OCI-M2 (cell line): ENCODE results near the gene SLC46A1.
"Not testable (repeated sequence)": the region's sequence is repeated elsewhere in the genome, so short reads cannot be mapped to it uniquely, and the experiment has no call there.

Experiments used
- DNase-seq: peaks from one replicate; lab custom pipeline; 2025; ENCODE audit not compliant: unreplicated experiment; lab: John Stamatoyannopoulos, UW

The SLC46A1 gene

DNA sequence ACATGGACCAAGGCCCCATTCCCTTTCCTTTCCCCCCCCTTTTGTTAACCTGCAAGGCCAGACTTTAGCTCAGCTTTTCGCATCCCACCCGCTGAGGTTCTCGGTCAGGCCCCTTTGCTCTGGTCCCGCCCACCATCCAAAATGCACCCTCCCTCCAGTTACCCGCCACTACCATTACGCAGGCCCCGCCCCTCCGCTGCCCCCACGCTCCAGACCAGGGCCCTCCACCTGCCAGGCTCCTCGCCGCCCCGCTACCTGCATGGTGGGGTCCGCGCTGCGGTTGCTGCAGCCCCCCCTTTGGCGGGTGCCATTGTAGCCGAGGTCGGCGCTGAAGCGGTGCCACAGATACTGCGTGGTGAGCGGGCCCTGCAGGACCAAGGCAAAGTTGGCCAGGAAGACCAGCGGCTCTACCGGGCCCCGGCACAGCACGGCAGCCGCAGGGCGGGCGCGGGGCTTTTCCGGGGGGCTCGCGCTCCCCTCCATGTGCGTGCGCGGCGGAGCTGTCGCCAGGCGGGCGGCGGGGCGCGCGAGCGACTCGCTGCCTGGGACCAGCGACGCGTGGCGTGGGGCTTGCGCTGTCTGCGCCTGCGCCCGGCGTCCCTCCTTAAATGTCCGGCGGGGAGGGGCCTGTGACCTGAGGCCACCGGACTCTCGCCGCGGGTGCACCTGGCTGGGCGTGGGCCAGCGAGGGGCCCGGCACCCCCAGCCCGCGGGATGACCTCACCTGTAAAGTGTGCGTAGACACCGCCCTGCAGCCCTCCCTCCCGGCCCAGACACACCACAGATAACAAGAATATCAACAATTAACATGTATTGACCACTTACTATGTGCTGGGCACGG, at the start of gene SLC46A1:
TSS of gene SLC46A1 (minus strand) at position 581 of the 841 bp plus-strand sequence. CDS start at position 483, 98 bp downstream.
- DNase-seq: no peak

DNA sequence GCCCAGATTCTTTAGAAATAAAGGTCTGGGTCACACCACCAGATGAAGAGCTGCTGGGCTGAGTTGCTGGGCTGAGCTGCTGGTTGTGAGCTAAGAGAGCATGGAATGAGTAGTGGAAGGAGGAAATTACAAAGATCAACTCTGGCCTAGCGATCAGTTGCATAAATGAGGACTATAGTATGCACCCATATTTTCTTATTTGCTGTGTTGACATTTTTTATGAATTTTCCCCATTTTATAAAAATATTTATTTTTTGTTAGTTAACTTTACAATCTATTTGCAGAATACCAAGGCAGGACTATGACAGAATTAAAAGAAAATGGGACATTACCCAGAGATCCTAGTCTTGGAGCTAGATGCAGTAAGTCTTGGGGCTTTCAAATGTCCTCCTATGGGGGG, 43.8 kb upstream of the SLC46A1 start:
- DNase-seq: no peak

DNA sequence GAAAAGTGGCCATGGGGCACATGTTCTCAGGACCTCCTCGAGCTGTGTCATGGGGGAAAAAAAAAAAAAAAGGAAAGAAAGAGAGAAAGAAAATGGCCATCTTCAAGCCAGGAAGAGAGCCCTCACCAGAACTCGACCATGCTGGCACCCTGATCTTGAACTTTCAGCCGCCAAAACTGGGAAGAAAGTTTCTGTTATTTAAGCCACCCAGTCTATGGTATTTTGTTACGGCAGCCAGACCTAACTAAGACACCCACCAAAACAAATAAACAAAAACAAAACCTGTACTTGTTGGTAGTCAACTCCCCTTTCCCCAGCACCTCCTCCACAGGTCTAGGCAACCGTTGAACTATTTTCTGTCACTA, 41.4 kb upstream of the SLC46A1 start:
- DNase-seq: no peak

DNA sequence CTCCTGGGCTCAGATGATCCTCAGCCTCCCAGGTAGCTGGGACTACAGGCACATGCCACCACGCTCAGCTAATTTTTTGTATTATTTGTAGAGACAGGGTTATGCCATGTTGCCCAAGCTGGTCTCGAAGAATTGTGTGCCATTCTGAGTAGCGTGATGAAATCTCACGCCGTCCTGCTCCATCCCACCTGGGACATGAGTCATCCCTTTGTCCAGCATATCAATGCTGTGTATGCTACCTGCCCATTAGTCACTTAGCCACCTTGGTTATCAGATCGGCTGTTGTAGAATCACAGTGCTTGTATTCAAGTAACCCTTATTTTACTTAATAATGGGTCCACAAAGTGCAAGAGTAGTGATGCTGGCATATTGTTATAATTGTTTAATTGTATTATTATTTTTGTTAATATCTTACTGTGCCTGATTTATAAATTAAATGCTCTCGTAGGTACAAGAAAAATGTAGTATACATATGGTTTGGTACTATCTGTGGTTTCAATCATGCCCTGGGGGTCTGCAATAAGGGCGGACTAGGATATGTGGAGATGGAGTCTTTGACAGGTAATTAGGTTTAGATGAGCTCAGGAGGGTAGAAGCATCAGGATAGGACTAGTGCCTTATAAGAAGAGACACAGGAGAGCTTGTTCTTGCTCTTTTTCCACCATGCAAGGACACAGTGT, 40.8 kb upstream of the SLC46A1 start:
- DNase-seq: no peak

DNA sequence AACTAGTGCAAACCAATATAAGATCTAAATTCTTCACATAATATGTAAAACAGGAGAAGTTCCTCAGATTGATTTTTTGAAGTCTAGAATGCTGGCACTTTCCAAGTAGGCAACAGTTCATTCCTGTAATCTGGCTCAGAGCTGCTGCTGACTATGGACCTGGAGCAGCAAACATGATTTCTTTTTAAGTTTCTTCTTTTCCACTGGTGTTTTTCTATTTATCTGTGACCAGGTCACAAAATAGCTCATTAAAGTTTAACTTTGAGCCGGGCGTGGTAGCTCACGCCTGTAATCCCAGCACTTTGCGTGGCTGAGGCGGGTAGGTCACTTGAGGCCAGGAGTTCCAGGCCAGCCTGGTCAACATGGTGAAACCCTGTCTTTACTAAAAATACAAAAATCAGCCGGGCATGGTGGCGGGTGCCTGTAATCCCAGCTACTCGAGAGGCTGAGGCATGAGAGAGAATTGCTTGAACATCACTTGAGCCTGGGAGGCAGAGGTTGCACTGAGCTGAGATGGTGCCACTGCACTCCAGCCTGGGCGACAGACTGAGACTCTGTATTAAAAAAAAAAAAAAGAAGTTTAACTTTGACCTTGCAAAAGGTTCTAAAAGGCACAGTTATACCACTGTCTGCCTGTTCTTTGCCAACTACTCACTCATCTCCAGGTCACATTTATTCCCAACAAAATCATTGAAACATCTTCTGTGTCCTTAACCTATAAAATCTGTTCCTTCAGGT, 38.1 kb upstream of the SLC46A1 start:
- DNase-seq: no peak

DNA sequence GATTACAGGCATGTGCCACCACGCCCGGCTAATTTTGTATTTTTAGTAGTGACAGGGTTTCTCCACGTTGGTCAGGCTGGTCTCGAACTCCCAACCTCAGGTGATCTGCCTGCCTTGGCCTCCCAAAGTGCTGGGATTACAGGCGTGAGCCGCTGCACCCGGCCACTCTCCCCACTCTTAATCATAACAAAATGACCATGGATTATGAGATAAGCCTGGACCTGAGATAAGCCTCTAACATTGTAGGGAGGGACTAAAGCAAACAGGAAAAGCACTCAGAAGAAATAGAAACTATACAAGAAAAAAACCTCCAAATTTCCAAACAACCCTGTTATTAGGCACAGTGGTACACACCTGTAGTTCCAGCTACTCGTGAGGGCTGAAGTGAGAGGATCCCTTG, 28.3 kb upstream of the SLC46A1 start:
- not testable (repeated sequence) for DNase-seq

DNA sequence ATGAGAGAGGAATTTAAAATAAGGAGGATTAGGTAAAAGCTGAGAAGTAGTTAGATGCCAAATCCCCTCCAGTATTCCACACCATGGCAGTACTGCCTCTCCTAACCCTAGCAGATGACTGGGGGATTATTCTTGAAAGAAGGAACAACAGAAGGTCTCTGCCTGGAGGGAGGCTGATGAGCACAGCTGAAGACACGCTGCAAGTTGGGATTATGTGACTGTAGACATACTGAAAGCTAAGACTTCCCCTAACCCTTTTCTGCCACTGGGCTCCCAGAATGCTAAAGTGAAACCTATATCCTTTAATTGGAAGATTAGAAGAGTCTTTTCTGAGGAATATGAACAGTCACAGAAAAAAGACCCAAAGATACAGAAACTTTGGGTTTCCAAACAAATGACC, 27.7 kb upstream of the SLC46A1 start:
- DNase-seq: no peak

DNA sequence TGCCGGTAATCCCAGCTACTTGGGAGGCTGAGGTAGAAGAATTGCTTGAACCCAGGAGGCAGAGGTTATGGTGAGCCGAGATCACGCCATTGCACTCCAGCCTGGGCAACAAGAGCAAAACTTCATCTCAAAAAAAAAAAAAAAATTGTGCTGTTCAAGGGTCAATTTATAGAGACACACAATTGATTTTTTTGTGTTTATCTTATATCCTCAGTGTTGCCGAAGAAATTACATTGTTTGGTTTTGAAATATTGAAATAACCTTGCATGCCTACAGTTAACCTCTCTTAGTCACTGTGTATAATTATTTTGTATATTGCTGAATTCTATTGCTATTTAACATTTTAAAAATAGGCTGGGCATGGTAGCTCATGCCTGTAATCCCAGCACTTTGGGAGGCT, 22.0 kb upstream of the SLC46A1 start:
- not testable (repeated sequence) for DNase-seq

DNA sequence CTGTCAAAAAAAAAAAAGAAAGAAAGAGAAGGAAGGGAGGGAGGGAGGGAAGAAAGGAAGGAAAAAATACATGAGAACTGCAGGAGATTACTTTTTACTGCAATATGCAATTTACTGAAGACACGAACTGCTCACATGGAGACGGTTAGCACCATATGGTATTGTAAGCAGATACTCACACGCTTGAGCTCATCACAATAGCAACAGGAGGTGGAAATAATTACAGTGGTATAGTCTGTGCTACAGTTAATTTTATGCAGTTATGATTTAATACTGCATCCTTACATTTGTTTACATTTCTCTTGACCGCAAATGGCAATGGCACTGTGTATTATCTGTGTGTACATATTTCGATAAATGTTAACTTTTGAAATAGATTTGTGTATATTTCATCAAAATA, 21.4 kb upstream of the SLC46A1 start:
- no peak for DNase-seq

DNA sequence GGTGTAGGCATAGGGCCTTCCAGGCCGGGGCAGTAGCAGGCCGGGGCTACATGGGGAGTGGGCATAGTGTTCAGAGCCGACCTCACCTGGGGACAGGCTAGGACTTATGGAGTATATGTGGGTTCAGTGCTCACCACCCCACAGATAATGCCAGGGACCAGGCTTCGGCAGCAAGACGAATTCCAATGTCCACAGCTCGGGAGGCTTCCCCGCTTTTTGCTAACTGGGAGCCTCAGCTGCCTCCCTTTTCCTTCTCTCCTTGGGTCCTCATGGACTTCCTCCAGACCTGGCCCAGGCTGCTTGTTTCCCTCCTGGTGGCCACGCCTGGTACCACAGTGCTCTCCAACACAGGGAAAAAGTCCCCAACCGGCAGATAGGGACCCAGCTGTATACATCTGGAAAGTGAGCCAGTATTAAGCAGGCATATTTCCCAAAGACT, 20.1 kb upstream of the SLC46A1 start:
- no peak for DNase-seq

DNA sequence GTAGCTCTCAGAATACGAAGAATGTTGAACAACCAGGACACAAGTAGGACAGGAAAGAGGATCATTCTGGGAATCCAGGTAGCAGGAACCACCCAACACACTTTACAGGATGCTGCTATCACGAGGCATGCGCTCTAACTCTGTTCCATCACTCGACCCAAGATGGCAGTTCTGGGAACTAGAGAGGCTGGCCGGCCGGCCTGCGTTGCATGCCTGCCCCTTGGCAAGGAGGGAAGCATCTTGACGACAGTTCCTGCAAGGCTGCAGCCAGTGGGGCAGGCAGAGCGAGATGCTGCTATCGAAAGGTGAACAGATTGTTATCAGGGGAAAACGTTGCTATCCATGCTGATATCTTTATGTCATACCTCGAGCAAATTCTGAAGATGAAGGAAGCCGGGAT, 19.2 kb upstream of the SLC46A1 start:
- DNase-seq: no peak

DNA sequence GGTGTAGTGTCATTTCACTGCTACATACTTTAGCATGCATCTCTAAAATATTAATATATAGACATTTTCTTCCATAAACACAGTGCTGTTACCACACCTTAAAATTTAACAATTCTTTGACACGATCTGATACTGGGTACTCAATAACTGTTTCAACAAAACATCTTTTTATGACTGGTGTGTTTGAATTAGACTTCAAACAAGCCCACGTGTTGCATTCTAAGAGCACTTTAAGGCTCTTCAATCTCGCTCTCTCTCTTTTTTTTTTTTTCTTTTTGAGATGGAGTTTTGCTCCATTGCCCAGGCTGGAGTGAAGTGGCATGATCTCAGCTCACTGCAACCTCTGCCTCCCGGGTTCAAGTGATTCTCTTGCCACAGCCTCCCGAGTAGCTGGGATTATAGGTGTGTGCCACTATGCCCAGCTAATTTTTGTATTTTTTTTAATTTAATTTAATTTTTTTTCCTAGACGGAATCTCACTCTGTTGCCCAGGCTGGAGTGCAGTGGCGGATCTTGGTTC, 15.8 kb upstream of the SLC46A1 start:
- no peak for DNase-seq

DNA sequence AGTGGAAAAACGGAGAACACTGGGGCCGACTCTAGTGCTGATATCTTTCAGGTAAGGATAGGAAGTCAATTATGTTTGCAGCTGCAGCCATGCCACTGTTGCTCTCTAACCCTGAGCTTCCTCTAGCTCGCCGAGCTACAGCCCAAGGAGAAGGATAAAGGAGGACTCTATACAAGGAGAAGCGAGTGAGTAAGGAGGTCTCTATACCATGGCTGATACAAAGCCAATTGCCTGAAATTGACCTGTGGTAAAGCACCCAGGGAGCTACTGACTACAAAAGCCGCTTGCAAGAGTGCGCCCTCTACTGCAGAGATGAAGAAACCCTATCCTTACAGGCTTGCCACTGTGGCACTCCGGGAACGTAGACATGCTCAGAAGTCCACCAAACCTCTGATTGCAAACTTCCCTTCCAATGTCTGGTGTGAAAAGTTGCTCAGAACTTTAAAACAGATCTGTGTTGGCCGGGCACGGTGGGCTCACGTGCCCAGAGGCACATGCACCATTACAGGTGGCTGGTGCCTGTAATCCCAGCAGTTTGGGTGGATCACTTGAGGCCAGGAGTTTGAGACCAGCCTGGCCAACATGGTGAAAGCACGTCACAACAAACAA, 10.8 kb upstream of the SLC46A1 start:
- DNase-seq: no peak

DNA sequence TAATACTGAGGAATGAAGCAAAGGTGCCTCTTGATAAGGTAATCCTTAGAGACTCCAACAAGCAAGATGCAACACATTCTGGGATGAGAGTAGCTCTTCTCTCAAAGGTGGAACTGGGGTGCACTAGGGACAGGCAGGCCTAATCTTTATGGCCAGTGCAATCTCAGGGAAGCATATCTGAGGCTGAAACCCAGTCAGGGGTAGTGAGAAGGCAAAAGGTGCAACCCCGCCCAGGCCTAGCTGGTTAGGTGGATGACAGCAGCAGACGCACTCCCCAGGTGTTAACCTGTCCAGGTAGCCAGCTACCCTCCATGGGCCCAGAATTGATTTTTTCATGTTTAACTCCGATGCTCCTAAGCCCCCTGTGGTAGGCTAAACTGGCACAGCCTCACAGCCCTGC, 9.9 kb upstream of the SLC46A1 start:
- DNase-seq: no peak

DNA sequence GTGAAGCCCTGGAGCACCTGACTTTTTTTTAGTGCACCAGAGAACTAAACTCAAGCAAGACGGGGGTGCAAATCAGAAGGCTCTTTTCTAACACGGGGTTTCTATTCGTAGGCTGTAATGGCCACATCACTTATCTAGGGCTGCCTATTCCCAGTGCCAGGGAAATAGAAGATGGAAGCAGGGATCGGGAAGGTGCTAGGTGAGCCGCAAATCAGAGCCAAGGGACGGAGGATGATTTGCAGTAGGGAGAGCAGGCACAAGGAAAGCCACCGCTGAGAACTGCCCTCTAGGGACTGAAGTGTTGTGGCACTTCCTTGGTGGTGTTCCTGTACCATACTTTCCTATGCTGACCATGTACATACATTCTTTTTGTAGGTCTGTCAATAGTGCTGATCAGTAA, 7.8 kb upstream of the SLC46A1 start:
- no peak for DNase-seq

DNA sequence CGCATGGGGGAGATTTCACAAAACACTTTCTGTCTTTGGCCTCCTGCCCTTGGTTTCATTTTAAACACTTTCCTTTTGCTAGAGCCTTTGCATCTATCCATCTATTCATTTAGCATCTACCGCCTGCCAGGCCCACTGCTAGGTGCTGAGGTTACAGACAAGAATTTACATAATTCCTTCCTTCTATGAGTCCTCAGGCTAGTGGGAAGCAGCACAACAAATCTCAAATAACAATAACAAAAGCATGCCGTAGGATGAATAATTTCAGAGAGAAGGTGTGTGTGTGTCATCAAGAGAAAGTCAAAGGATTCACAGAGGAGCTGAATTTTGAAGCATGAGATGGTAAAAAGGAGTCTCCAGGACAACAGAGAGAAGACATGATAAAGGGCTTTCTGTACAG, 6.1 kb upstream of the SLC46A1 start:
- no peak for DNase-seq

DNA sequence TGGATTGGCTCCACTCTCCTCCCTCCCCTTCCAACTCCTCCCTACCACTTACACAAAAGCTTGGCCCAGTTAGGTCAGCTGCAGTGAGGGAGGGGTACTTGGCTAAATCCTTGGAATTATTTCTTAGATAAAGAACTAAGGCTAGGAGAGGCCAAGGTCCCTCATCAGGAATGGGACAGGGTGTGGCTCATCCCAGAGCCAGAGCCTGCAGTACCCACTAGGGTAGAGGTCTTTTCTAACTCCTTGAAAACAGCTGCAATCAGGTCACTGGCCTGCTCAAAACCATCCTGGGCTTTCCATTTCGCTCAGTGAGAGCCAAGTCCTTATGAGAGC, 1.9 kb upstream of the SLC46A1 start:
- DNase-seq: no peak

DNA sequence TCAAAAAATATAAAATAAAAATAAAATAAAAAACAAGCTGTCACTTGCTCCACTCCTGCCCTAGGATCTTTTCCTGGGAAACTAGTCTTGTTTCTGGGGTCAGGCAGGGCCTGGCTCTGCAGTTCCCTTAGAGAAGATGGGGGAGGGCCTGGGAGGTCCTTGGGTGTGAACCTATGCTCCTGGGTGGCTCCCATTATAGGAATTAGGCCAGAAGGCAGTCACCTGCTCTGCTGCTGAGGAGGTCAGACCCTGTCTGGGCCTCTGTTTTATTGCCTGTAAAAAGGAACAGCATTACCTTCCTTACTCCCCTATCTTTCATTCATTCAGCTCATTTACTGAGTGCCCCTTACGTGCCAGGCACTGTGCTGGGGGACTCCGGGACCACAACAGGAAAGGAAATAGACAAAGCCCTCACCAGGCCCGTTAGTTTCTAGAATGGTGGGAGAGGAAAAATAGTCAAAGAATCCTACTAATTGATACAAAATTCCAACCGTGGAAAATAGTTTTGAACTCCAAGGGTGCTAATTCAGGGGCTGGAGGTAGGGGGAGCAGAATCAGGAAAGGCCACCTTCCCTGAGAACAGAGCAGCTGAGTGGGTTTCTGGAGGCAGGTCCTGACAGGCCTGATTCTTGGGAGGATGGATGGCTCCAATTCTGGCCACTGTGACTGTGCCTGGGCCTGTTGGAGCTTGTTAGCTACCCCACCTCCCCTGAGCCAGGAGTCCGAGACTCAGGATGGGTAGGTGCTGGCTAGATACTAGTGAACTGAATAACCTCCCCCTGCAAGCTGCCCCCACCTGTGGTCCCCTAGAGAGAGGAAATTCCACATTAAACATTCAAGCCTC, 1.3 kb upstream of the SLC46A1 start:
- DNase-seq: no peak

DNA sequence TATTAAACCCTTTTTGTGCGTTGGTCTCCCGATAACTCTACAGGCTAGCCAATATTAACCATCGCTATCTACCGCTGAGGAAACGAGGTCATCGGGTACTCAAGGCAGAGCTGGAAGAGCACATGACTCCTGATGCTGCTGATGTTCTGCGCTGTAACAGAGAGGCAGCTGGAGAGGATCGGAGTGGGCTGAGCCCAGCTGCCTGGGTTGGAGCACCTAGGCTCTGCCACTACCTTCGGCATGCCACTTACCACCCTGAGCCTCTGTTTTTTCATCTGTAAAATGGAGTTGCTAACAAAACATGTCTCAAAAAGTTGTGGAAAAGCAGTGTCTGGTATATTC, 432 bp upstream of the SLC46A1 start:
- no peak for DNase-seq

DNA sequence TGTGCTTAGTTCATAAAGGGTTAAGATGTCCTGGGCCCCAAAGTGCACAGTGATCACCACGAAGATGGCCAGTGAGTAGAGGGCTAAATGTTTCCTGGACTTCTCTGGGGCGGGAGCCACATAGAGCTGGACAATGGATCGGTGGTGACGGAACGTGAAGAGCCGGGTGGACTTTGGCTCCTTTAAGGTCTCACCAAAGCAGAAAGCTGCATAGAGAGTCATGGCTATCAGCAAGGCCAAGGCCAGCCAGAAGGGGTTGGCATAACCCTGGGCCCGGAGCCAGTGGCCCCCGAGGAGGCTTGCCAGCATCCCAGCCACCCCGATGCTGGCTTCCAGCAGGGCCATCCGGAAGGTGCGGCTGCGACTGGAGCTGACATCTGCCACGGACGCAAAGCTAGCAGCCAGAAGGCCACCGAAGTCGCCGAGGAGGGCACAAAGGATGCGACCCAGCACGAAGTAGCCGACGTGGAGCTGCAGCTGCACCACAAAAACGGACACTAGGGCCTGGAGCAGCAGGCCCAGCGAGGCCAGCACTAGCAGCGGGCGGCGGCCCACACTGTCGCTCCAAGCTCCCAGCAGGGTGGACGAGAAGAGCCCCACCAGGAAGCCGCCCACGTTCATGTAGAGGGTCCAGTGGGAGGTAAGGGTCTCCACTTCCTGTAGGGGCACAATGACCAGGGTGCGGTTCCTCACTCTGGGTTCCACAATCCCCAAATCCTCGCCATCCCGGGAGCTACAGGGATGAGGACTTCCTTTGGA, 1.0 kb downstream of the SLC46A1 start:
- DNase-seq: no peak
